ENCODE measurements around the gene SPATS2.
"Not testable (repeated sequence)": the region's sequence is repeated elsewhere in the genome, so short reads cannot be mapped to it uniquely, and the experiment has no call there.

Gene SPATS2

DNA sequence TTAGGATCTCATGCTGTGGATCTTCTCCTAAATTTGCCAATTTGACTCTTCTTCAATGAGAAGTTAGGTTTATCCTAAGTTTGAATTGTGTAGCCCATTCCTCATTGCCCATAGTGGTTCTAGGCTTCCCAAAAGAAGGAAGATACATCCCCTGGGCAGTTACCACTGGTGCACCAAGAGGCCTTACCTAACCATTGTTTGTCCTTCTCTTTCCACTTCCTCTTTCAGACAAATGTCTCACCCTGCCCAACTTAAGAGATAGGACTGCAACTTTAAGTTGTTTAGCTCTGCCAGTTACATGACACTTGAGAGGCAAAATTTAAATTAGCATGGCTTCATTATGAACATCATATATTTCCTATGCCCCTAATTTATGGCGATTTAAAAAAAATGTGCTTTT, 162.2 kb downstream of the SPATS2 start:
- TF ChIP-seq, protein P1, sequence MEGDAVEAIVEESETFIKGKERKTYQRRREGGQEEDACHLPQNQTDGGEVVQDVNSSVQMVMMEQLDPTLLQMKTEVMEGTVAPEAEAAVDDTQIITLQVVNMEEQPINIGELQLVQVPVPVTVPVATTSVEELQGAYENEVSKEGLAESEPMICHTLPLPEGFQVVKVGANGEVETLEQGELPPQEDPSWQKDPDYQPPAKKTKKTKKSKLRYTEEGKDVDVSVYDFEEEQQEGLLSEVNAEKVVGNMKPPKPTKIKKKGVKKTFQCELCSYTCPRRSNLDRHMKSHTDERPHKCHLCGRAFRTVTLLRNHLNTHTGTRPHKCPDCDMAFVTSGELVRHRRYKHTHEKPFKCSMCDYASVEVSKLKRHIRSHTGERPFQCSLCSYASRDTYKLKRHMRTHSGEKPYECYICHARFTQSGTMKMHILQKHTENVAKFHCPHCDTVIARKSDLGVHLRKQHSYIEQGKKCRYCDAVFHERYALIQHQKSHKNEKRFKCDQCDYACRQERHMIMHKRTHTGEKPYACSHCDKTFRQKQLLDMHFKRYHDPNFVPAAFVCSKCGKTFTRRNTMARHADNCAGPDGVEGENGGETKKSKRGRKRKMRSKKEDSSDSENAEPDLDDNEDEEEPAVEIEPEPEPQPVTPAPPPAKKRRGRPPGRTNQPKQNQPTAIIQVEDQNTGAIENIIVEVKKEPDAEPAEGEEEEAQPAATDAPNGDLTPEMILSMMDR (conservative IDR thresholded peaks at IDR 0.05; ENCODE audit: low read length): no peak
- H3K4me3 ChIP-seq (ENCODE audit: low read length): no peak overlapping the region
- DNase-seq (ENCODE audit: low read depth): no peak

DNA sequence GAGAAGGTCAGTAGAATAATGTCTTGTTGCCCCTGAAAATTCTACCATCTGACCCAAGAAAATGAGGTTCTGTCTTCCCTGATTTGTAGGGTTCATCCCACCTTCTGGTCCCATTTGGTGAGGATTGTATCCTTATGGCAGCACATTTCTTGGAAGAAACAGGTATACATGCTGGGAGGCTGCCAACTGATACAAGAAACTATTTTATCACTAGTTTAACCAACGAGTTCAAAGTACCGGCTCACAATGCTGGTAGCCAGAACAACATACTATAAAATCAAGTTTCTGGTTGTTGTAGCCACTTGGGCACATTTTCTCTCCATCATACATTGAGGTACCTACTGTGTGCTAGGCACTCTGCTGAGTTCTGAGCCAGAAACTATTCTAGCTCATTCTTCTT, 164.5 kb downstream of the SPATS2 start:
- H3K4me3 ChIP-seq (ENCODE audit: low read length): no peak overlapping the region
- no peak for DNase-seq (ENCODE audit: low read depth)
- TF ChIP-seq, protein P1 (conservative IDR thresholded peaks at IDR 0.05; ENCODE audit: low read length): no peak

DNA sequence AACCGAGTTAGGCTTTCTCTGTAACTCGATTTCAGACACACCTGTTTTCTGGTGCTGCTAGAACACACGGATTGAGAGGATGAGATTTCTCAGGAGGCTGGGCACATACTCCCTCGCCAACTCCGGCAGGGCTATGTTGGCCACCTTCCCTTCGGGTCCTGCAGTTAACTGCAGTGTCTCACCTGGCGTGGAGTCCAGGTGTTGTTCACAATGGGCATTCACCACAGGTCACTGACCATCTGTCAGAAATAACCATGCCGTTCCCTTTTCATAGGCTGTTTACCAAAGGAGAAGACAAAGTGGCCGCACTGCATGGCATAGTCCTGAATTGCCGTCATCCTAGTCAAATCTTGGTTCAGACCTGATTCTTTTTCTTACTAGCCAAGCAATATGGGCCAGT, 166.1 kb downstream of the SPATS2 start:
- TF ChIP-seq, protein P1 (conservative IDR thresholded peaks at IDR 0.05; ENCODE audit: low read length): no peak
- DNase-seq (ENCODE audit: low read depth): no peak
- H3K4me3 ChIP-seq (ENCODE audit: low read length): no peak overlapping the region

DNA sequence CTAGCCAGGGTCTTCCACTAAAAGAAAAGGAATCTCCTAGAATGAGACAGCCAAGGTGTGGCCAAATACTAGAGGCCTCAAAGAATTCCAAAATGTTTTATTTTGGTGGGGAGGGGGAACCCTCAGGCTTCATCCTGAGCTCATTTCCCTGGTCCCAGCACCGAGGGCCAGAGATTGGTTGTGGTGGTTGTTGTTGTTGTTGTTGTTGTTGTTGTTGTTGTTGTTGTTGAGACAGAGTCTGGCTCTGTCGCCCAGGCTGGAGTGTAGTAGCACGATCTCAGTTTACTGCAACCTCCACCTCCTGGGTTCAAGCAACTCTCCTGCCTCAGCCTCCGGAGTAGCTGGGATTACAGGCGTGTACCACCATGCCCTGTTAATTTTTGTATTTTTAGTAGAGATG, 166.9 kb downstream of the SPATS2 start:
- not testable (repeated sequence) for H3K4me3 ChIP-seq (ENCODE audit: low read length); DNase-seq (ENCODE audit: low read depth)

DNA sequence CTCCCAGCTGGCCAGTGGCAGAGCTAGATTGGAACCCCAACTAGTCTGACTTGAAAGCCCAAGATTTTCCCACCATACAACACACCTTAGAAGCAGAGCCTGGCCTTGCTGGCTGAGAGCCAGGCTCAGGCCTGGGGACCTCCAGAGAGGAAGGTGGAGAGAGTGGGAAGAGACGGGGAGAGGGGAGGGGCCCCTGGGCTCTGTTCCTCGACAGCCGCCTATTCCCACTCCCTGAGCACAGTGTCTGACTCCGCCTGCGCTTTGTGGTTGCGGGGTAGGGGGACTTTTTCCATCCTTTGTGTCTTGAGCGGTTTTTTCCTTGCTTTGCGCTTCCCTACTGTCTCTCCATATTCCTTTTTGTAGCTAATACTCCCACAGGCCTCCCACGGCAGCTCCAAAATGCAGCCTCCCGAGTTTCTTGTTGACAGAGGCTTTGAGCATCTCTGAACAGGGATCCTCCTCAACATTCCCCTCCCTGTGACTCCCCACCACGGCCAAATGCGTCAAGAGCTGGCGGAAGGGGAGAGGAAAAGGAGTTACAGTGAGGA, 167.5 kb downstream of the SPATS2 start:
- DNase-seq (ENCODE audit: low read depth): no peak
- H3K4me3 ChIP-seq (ENCODE audit: low read length): no peak overlapping the region
- TF ChIP-seq, protein P1 (conservative IDR thresholded peaks at IDR 0.05; ENCODE audit: low read length): no peak

DNA sequence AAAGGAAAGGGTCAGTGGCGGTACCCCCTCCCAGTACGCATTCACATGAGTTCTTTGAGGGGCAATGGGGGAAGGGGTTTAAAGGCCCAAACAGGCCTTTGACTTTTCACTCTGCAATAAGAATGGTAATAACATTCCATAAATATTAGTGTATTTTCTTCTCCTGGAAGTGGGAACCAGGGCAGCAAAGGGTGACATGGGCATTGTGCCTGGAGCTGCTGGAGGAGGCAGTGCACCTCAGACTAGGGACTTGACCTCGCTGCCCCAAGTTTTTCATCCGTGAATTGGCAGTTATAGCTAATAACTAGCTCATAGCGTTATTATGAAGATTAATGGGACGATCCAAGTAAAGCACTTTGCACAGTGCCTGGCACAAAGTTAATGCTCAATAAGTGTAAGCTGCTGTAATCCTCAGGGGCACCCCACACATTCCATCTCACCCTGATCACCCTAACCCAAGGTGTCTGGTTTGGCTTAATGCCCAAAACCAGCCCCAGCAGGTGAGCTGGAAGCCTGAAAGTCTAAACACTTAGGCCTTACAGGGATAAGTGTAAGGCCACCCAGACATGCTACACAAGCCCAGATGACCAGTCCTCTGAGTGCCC, 168.8 kb downstream of the SPATS2 start:
- no peak overlapping the region for H3K4me3 ChIP-seq (ENCODE audit: low read length)
- DNase-seq (ENCODE audit: low read depth): no peak
- TF ChIP-seq, protein P1 (conservative IDR thresholded peaks at IDR 0.05; ENCODE audit: low read length): no peak

DNA sequence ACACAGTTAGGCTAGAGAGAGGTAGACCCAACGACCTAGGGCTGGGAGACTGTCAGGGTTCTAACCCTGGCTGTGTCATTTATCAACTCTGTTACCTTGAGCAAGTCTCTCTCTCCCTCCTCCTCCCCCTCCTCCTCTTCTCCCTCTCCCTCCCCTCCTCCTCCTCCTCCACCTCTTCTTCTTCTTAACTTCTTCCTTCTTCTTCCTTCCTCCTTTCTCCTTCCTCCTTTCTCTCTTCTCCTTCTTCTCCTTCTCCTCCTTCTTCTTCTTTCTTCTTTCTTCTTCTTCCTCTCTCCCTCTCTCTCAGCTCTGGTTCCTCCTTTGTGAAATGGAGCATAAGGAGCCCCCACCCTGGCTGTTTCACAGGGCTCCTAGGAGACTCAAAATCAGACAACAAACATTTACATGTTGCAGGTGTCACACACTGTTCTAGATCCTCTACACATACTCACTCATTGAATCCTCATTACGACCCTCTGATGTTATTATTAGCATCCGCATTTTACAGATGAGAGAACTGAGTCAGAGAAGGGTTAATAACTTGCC, 169.3 kb downstream of the SPATS2 start:
- no peak for DNase-seq (ENCODE audit: low read depth)
- TF ChIP-seq, protein P1 (conservative IDR thresholded peaks at IDR 0.05; ENCODE audit: low read length): no peak
- H3K4me3 ChIP-seq (ENCODE audit: low read length): no peak overlapping the region
